ENCODE results near the gene ATG4B.

ATG4B gene

GRCh38 chr2:241615522-241616052, 21.9 kb upstream of the ATG4B start:
- H3K27ac ChIP-seq (ENCODE audit: low read depth, low read length, poor library complexity, severe bottlenecking) = no peak overlapping the region
- H3K9ac ChIP-seq (ENCODE audit: low read length) = no peak overlapping the region
- no peaks in the 10 kb centered on the region for H4K20me1 ChIP-seq (ENCODE audit: insufficient read depth, low read length)
- peaks cover 32% of the 10 kb centered on the region for H3K4me1 ChIP-seq (ENCODE audit: insufficient read depth, low read length, severe bottlenecking)
- no peaks in the 10 kb centered on the region for H3K9me2 ChIP-seq (ENCODE audit: low read depth, low read length)
- no peak overlapping the region for H3K4me3 ChIP-seq (ENCODE audit: low read depth, low read length, poor library complexity, severe bottlenecking)
- H3K27me3 ChIP-seq (ENCODE audit: insufficient read depth, low read length) = no peaks in the 10 kb centered on the region
- no peak overlapping the region for H2AFZ ChIP-seq (ENCODE audit: low read length)
- H3K9me3 ChIP-seq (ENCODE audit: low read length) = no peaks in the 10 kb centered on the region
- TF ChIP-seq CTCF (IDR thresholded peaks at IDR 0.05; ENCODE audit: low read length) (no peak), EZH2 (IDR thresholded peaks at IDR 0.05; ENCODE audit: borderline replicate concordance, low read length) (no peak)
- H3K79me2 ChIP-seq (ENCODE audit: insufficient read depth, low read length) = no peaks in the 10 kb centered on the region
- H3F3A ChIP-seq (ENCODE audit: insufficient read depth, low read length) = no peaks in the 10 kb centered on the region
- no peak overlapping the region for H3K4me2 ChIP-seq (ENCODE audit: low read length)
- peaks cover 18% of the 10 kb centered on the region for H3K36me3 ChIP-seq (ENCODE audit: insufficient read depth, low read length)

- no peaks in the 10 kb centered on the region for H3K9me2 ChIP-seq (ENCODE audit: low read depth, low read length)
- H3K9me3 ChIP-seq (ENCODE audit: low read length) = no peaks in the 10 kb centered on the region
- H4K20me1 ChIP-seq (ENCODE audit: insufficient read depth, low read length) = no peaks in the 10 kb centered on the region
- H3K9ac ChIP-seq (ENCODE audit: low read length) = peak overlapping the region; percentile 6; the same call in 1 of the 2 replicates
- H3K27me3 ChIP-seq (ENCODE audit: insufficient read depth, low read length) = no peaks in the 10 kb centered on the region
- H3K4me3 ChIP-seq (ENCODE audit: low read depth, low read length, poor library complexity, severe bottlenecking) = peak overlapping the region; percentile 49
- H3K4me1 ChIP-seq (ENCODE audit: insufficient read depth, low read length, severe bottlenecking) = peaks cover 26% of the 10 kb centered on the region
- TF ChIP-seq EZH2 (IDR thresholded peaks at IDR 0.05; ENCODE audit: borderline replicate concordance, low read length) = no peak
- peaks cover 22% of the 10 kb centered on the region for H3K36me3 ChIP-seq (ENCODE audit: insufficient read depth, low read length)
- no peaks in the 10 kb centered on the region for H3K79me2 ChIP-seq (ENCODE audit: insufficient read depth, low read length)
- H3K27ac ChIP-seq (ENCODE audit: low read depth, low read length, poor library complexity, severe bottlenecking) = peak overlapping the region; percentile 66
- no peaks in the 10 kb centered on the region for H3F3A ChIP-seq (ENCODE audit: insufficient read depth, low read length)
- no peak overlapping the region for H2AFZ ChIP-seq (ENCODE audit: low read length)
- H3K4me2 ChIP-seq (ENCODE audit: low read length) = peak overlapping the region; percentile 74
These were observed 21.0 kb upstream of the ATG4B start for GRCh38 chr2:241616168-241617125.

GRCh38 chr2:241617431-241618154, 19.9 kb upstream of the ATG4B start:
- no peaks in the 10 kb centered on the region for H3K9me2 ChIP-seq (ENCODE audit: low read depth, low read length)
- no peak for TF ChIP-seq EZH2 (IDR thresholded peaks at IDR 0.05; ENCODE audit: borderline replicate concordance, low read length)
- TF ChIP-seq CTCF (IDR thresholded peaks at IDR 0.05; ENCODE audit: low read length) = no peak
- no peaks in the 10 kb centered on the region for H4K20me1 ChIP-seq (ENCODE audit: insufficient read depth, low read length)
- peak overlapping the region; percentile 66 for H3K27ac ChIP-seq (ENCODE audit: low read depth, low read length, poor library complexity, severe bottlenecking)
- peak overlapping the region; percentile 44 for H3K9ac ChIP-seq (ENCODE audit: low read length)
- no peak overlapping the region for H2AFZ ChIP-seq (ENCODE audit: low read length)
- H3K4me3 ChIP-seq (ENCODE audit: low read depth, low read length, poor library complexity, severe bottlenecking) = peak overlapping the region; percentile 49
- H3K79me2 ChIP-seq (ENCODE audit: insufficient read depth, low read length) = no peaks in the 10 kb centered on the region
- peaks cover 26% of the 10 kb centered on the region for H3K4me1 ChIP-seq (ENCODE audit: insufficient read depth, low read length, severe bottlenecking)
- no peaks in the 10 kb centered on the region for H3K9me3 ChIP-seq (ENCODE audit: low read length)
- H3K4me2 ChIP-seq (ENCODE audit: low read length) = peak overlapping the region; percentile 74
- no peaks in the 10 kb centered on the region; the same call in 1 of the 2 replicates for H3F3A ChIP-seq (ENCODE audit: insufficient read depth, low read length)
- H3K27me3 ChIP-seq (ENCODE audit: insufficient read depth, low read length) = no peaks in the 10 kb centered on the region
- peaks cover 26% of the 10 kb centered on the region for H3K36me3 ChIP-seq (ENCODE audit: insufficient read depth, low read length)
